Fibroblast of the conjunctiva (primary cell): ENCODE results near the gene TMEM161B.
"Not testable (repeated sequence)": the region's sequence is repeated elsewhere in the genome, so short reads cannot be mapped to it uniquely, and the experiment has no call there.

Experiments used
- DNase-seq: peaks from one replicate; pipeline ENCODE4 v3.0.0-alpha.2; 2010; ENCODE audit warnings: low read depth

Gene TMEM161B

DNA sequence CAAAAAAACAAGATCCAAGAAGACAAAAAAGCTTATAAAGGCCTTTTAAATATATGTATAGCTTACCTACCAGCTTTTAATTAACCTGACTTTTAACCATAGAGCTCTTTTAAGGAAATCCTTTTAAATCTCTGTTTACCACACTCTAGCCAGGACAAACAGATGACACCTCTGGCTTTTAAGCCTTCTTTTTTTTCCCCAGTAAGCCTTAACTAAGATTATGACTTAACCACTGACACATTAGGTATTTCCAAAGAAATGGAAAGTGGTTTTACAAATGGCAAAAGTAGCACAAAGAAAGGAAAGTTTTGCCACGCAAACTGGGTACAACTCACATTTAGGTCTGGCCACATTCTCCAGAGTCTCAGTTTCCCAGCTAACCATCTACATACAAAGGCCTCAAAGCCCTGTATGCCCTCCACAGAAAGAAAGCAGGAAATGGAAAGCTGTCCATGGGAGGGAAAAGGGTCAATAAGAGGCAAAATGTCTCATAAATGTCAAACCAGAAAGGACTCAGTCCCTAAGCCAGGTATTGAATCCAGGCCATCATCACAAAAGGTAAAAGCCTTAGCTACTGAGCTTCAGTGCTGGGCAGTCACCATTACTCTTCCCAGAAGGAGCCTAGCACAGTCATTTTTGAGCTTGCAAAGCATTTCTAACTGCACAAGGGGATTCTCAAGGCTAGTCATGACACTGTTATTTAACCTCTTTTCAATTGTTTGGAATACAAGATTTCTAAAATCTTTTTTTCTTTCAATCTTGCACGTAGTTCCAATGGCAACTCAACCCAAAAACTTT, 19.7 kb downstream of the TMEM161B start:
- no peak for DNase-seq

DNA sequence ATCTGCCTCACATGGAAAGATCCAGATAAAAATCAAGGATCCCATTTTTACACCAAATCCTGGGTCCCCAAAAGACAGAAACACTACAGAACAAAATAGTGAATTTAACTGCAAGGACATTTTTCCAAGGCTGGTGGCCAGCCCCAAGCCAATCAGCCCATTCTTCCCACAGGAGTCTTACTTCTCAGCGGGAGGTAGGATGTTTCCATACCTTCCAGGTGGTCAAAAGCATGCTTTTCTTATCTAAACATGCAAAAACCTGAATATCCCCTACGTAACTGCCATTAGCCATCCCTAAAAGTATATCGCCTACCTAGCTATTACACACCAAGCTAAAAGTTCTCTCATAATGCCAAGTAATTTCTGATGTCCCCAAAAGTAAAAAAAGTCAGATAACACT, 20.6 kb downstream of the TMEM161B start:
- DNase-seq = no peak

- no peak for DNase-seq
These were observed 22.8 kb downstream of the TMEM161B start for GRCh38 chr5:88245893-88246244.

DNA sequence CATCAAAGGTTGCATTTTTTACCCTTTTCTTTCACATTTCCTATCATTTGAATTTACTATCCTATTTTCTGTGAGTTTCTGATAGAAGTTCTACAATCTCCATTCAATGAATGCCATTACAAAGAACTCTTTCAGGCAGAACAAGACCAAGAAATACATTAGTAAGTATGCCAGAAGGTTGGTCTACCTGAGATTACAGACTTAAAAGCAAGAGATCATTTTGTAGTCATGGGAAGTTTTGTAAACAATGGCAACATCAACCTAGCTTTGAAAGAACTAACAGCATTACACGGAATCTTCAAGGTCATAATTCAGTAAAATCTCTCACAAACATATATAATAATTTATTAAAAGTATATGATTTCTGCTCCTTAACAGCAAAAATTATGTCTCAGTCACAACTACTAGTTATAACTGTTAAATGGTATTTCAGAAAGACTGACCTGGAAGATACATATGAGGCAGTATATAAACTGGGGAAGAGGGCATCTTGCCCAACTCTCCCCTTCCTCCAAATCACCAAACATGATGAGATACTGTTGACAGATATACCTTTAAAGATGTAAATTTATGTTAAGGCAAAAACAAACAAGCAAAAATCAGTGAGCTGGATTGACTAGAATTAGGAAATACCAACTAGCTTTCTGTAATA, 23.3 kb downstream of the TMEM161B start:
- DNase-seq = no peak

DNA sequence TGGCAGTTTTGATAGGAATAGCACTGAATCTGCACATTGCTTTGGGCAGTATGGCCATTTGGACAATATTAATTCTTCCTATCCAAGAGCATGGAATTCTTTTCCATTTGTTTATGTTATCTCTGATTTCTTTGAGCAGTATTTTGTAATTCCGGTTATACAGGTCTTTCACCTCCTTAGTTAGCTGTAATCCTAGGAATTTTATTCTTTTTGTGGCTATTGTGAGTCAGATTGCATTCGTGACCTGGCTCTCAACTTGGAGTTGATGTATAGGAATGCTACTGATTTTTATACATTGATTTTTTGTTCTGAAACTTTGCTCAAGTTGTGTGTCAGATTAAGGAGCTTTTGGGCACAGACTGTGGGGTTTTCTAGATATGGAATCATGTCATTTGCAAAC, 24.0 kb downstream of the TMEM161B start:
- DNase-seq = no peak

- not testable (repeated sequence) for DNase-seq
These were observed 25.2 kb downstream of the TMEM161B start for GRCh38 chr5:88243493-88243892.

DNA sequence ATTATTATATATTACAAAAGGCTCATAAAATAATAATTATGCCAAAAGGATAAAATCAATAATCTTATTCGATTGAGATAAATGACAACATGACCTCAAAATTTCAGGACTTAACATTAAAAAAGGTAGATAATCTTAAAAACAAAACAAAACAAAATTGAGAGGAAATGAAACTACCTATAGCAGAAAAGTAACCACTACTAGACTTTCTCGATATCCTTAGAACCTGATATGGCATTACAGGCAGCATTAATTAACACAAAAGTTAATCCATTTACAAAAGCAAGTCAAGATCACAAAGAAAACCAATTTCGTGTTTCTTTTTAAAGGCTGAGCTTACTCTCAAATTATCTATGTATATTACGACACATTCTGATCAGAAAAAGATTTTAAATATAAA, 29.9 kb downstream of the TMEM161B start:
- no peak for DNase-seq

- DNase-seq = no peak
These were observed 31.6 kb downstream of the TMEM161B start for GRCh38 chr5:88236866-88237642.

DNA sequence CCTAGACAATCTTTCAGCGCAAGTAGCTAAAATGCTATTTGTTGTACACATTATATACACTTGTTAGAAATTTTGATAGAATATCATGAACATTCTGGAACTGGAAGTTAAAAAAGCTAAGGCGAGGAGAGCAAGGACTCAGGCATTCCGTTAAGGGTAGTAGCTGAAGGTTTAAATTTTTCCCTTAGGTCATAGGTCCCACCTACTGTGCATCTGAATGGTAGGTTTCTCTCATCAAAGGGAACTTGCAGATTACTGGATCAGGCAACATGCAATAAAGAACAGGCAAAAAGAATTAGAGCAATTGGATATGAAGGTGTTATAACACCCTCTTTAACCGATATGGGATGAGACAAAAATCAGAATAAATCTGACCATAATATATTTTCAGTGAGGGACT, 32.8 kb downstream of the TMEM161B start:
- no peak for DNase-seq

DNA sequence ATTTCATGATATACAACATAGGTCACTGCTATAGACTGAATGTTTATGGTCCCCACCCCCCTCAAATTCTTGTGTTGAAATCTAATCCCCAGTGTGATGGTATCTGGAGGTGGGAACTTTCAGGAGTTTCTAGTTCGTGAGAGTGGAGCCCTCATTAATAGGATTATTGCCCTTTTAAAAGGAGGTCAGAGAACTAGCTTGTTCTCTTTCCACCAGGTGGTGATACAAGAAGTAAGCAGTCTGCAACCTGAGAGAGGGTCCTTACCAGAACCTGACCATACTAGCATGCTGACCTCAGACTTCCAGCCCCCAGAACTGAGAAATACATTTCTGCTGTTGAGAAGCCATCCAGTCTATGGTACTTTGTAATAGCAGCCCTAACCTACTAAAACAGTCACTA, 33.3 kb downstream of the TMEM161B start:
- DNase-seq = no peak

DNA sequence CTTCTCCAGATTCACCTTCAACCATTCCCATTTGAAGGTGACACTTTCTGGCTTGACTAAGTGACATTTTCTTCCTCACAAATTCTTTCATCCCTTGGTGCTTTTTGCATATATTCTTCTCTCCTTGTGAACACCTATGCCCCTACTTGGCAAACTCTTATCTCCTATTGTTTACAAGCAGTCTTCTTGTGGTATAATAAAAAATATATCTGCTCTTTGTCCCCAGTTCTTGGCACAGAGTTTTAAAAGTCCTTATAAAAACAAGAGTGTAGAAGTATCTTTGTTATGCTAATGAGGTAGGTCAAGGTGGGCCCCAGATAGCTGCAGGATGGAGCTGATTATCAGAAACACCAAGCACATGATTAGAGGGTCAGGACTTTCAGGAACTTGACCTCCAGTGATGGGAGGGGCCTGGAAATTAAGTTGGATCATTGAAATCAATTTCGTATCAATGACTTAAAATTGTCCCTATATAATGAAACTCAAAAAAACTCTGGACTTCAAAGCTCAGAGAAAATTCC, 38.0 kb downstream of the TMEM161B start:
- DNase-seq = no peak

DNA sequence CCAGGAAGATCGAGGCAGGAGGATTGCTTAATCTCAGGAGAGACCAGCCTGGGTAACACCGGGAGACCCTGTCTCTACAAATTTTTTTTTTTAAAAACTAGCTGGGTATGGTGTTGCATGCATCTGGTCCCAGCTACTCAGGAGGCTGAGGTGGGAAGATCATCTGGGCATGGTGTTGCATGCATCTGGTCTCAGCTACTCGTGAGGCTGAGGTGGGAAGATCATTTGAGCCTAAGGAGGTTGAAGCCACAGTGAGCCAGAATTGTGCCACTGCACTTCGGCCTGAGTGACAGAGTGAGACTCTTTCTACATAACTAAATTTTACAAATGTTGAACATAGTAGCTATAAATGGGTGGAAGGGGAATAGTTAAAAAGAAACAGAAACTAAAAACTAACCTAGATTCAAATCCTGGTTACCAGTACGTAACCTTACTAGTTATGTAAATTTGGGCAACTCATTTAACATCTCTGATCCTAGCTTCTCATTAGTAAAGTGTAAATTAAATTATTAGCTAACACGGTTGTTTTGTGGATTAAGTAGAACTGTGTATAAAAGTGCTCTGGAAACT, 41.7 kb downstream of the TMEM161B start:
- no peak for DNase-seq

DNA sequence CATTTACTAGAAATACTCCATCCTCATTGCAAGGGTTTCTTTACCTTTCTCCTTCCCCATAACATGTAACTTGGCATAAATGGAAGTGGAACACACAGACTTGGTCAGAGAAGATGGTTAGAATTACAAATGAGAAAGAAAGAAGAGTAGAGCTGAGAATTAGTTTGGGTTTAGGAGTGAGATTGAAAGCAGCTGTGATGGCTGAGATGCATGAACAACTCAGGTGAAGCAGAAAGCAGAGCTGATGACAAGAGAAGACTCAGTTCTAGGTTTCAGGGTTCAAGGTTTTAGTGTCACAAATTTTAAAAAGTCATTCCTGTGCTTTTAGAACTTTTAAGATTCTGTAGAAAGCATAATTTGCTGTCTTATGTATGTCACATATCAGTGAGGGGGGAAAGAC, 54.0 kb downstream of the TMEM161B start:
- DNase-seq = no peak

- DNase-seq = no peak
These were observed 61.1 kb downstream of the TMEM161B start for GRCh38 chr5:88207575-88207974.

DNA sequence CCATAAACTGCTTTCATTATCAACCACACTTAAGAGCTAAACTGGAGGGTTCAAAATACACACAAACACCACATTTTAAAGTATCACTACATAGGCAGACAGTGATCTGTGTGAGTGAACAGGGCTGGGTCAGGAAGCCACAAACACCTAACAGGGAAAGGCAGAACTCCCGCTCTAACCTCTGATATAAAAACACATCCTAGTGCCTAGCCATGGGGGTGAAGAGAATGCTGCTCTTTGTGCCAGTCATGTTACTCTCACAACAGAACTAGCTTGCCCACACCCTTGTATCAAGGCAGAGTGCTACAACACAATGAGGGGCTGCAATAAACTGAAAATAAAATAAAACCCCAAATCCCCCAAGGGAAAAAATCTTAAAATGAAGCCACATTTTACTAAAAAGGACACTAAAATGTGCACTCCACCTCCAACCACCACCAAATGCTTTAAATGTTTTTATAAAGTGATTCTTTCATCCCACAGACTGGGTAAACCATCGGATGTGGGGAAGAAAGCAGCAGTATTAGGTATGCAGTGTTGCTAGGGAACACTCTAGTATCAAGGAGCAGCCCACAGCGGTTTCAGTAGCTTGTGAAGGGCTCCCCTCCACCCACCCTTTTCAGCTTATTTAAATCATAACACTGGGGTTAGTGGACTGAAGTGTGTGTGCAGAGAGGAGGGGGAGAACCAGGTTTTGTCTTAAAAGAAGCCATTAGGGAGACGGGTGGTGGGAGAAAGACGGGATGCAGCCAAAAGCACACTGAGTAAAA, 64.5 kb downstream of the TMEM161B start:
- DNase-seq = no peak

- DNase-seq = no peak
These were observed 73.0 kb downstream of the TMEM161B start for GRCh38 chr5:88195636-88196035.

DNA sequence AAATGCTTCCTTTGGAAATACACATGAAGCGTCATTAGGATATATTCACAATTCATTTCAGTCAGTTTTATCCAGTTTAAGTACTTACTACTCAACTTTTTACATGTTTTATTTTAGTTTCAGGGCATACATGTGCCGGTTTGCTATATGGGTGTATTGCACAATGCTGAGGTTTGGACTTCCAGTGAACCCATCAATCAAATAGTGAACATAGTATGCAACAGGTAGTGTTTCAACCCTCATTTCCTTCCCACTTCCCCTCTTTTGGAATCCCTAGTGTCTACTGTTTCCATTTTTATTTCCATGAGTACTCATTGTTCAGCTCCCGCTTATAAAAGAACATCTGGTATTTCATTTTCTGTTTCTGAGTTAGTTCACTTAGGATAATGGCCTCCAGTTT, 74.7 kb downstream of the TMEM161B start:
- no peak for DNase-seq

DNA sequence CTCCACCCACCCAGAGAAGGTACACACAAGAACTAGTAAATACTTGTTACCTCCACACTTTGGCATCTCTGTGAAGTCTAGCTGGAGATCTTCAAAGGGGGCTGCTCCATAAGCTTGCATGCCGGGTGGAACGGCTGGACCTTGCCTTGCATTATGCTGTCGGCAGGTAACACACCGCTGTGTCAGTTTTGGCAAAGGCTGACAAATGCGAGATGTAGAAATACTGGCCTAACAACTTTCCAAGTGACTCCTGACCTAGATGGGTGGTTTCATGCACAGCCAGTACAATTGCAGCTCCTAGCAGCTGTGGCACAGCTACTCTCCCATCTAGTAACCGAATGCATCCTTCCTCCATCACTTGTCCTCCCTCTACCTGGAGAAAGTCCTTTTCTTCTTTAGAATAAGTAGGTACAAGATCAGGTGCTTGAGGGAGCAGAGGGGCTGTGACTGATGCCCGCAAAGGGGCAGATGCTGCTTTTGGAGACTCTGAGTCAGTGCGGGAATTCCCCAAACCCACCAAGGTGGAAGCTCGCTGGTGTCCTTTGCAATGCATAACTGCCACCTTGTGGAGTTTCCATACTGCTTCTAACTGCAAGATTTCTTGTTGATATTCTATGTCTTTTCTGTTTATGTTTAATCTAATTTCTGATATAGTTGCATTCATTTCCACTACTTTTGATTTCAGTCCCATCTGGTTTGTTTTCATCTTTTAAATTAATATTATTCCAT, 78.4 kb downstream of the TMEM161B start:
- DNase-seq = no peak

- not testable (repeated sequence) for DNase-seq
These were observed 79.2 kb downstream of the TMEM161B start for GRCh38 chr5:88189484-88189883.

DNA sequence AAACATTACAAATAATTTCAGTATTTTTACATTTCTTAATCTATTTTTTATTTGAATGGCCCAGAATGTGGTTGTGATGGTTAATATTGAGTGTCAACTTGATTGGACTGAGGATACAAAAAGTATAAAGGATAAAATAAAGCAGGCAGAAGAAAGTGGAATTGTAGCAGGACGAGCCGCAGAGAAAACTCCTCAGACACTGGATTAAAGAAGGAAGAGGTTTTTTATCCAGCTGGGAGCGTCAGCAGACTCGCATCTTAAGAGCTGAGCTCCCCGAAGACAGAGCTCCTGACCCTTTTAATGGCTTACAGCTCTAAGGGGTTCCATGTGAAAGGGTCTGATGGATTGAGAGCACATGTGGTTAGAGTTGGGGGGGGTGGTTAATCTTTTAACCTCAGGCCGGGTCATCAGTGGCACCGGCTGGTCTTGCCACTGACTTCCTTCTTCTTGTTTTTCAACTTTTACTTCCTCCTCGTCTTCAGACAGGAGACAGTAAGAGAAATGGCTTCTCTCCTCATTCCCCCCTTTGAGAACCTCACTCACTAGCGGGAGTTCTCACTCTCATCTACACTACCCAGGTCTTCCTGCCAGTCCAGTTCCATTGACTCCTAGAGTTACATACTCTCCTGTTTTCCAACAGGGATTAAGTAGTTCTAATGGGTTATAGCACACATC, 80.0 kb downstream of the TMEM161B start:
- DNase-seq = no peak
